Kasumi-1 (cell line): ENCODE results near the gene SYT8.
"Not testable (repeated sequence)": the region's sequence is repeated elsewhere in the genome, so short reads cannot be mapped to it uniquely, and the experiment has no call there.

ENCODE experiments used
- DNase-seq, 2 experiments: peaks; one replicate each; lab custom pipeline; 2025; lab: John Stamatoyannopoulos, UW

The SYT8 gene

DNA sequence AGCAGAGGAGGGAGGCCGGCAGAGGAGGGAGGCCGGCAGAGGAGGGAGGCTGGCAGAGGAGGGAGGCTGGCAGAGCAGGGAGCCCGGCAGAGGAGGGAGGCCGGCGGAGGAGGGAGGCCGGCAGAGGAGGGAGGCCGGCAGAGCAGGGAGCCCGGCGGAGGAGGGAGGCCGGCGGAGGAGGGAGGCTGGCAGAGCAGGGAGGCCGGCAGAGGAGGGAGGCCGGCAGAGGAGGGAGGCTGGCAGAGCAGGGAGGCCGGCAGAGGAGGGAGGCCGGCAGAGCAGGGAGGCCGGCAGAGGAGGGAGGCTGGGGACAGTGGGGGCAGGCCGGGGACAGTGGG, 39.0 kb downstream of the SYT8 start:
- DNase-seq = not testable (repeated sequence)

- not testable (repeated sequence) for DNase-seq
Measured at GRCh38 chr11:1874441-1875092, 39.8 kb downstream of the SYT8 start.

DNA sequence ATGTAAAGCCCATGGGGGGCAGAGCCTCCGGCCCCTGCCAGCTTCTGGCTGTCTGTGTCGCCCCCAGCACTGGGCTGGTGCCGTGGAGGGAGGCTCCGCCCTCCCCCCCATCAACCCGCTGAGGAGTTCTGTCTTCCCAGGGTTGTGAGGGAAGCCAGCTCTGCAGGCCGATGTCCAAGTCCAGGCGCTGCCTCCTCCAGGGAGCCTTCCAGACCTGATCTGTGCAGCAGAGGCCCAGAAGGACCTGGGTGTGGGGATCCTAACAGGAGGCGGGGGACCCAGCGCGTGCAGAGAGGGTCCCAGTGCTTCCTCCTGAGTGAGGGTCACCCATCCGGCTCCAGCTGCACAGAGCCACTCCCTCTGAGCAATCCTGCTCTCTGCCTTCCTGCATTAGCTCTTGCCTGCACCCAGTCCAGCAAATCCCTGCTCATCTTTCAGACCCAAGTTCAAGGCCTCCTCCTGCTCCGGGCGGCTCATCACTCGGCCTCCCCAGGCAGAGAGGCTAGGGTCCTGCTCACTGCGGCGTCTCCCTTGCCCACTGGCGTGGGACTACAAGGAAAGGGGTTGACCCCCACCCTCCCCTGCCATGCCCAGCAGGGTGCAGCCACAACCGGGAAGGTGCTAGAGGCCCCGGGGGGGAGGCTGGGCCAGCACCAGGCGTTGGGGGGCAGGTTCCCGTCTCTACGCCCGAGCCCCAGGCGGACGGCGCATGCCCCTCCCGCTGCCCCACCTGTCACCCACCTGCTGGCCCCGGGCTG, 40.5 kb downstream of the SYT8 start:
- no peak for DNase-seq

GRCh38 chr11:1875851-1876301, 41.1 kb downstream of the SYT8 start:
- not testable (repeated sequence) for DNase-seq

GRCh38 chr11:1876361-1877063, 41.7 kb downstream of the SYT8 start:
- peak; percentile 34 to 39 for DNase-seq

DNA sequence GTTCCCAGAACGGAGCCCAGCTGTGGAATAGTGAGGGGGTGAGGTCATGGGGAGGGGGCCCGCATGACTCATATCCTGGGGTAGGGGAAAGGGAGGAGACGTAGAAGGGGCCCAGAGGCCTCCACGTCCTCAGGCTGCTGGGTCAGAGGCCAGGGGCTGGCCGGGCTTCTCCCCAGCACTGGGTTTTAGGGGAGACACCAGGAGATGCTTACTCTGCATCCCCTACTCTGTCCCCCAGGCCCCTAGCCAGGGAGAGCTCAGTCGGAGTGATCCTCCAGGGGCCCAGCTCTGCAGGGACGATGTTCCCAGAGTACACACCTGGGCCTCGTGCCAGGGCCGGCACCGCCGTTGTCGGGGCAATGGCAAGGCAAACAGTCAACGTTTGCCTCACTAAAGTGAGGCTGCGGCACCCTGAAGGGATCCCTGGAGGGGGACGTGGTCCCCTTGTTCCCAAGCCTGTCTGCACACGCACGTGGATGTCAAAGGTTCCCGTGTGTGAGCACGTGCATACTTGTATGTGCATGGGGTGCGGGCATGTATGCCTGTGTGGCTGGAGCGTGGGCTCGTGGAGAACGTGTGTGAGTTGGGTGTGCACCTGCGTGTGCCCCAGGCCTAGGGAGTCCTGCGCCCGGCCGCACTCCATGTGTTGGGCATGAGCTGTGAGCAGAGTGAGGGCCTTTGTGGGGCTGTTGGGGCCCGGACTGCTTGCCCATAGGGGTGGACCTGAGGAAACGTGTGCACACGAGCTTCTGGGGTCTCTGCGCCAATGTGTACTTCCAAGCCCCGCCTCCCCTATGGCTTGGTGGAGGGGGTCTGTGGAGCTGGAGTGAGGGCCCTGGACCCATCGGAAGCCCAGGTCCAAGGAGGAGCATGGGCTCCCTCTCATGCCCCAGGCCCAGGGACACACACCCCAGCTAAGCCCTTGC, 42.7 kb downstream of the SYT8 start:
- DNase-seq = no peak

DNA sequence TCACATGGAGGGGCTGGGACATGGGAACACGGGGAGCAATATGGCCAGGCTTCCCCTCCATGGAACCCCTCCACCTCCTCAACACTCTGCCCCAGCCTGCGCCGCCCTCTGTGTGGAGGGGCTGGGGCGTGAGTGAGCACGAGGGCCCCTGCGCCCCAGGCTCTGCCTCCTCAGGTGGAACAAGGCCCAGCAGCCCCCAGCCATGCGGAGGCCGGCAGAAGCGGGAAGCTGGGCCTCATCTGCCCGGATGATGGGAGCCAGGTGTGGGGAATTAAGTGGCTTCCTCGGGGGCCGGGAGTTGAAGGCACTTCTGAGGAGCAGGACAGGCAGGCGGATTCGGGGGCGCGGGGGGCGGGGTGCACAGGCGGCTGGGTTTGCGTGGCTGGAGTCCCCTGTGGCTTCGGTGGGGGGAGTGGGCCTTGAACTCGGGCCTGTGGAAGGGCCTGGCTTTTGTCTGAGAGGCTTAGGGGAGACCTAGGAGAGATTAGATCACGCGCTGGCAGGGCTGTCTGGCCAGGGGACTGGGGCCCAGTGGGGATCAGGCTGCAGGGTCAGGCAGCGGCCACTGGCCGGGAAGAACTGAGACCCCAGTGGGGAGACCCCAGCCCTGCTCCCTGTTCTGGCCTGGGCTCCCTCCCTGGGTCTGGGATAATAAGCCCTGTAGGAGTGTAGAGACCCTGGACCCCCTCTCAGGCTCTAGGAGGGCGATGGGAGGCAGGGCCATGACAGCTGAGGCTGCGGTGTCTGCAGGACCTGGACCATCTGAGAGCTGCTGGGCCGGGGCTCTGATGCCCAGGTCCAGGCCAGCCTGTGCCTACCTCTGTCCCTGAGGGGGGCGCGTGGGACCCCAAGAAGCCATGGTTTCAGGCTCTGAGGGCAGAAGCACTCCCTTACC, 43.6 kb downstream of the SYT8 start:
- no peak for DNase-seq

DNA sequence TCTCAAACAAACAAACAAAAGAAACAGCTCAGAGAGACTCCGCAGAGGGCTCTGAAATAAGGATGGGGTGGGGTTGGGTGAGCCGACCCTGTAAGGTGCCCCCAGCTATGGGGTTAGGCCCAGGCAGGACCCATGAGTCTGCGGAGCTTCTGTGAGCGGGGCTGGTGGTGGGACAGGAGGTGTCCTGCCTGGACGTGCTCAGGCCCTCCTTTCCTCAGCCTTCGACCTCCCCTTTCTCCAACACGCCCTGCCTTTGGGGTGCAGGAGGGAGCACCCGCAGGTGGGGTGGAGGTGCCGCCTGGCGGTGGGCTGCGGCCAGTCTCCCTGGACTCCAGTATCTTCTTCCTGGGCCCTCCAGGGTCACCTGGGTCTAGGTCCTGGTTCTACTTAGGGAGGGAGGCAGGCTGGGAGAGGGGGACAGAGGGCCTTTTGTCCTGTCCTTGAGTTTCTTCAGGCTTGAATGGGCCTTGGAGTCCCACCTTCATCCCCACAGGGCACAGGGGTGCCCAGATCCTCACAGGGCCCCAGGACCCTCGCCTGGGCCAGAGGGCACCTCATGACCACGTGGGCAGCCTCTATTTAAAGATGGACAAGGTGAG, 44.7 kb downstream of the SYT8 start:
- DNase-seq = no peak

- DNase-seq = no peak
Measured at GRCh38 chr11:1879941-1880720, 45.3 kb downstream of the SYT8 start.

- no peak for DNase-seq
Measured at GRCh38 chr11:1880746-1881441, 46.1 kb downstream of the SYT8 start.

DNA sequence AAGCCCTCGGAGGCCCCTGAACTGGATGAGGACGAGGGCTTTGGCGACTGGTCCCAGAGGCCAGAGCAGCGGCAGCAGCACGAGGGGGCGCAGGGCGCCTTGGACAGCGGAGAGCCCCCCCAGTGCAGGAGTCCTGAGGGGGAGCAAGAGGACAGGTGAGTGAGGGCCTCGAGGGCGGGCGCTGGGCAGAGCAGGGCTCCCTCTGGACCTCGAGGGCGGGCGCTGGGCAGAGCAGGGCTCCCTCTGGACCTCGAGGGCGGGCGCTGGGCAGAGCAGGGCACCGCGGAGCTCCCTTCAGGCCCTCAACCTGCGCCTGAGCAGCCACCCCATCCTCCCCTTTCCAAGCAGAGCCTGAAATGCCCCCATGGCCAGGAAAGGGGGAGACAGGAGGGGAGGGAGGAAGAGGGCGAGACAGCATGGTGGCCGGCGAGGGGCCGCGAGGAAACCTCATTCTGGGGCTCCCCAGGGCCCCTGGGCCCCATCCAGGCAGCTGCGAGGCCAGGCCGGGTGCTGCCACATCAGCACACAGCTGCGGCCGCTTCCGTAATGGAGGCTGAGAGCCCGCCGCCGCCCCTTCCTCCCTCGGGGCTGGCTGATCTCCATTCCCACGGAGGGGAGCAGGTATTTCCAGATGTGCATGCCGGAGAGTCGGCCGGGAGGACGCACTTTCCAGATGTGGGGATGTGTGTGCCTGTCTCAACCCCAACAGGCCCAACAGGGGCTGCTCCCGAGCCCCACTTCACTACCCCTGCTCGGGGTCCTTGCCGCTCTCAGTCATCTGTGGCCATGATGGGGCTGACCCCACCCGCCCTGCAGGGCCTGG, 46.9 kb downstream of the SYT8 start:
- peak in 1 of 2 experiments; percentile 17 for DNase-seq

- peak; percentile 68 to 70 for DNase-seq
Measured at GRCh38 chr11:1882265-1883238, 47.8 kb downstream of the SYT8 start.

GRCh38 chr11:1883346-1884302, 48.8 kb downstream of the SYT8 start:
- no peak for DNase-seq

DNA sequence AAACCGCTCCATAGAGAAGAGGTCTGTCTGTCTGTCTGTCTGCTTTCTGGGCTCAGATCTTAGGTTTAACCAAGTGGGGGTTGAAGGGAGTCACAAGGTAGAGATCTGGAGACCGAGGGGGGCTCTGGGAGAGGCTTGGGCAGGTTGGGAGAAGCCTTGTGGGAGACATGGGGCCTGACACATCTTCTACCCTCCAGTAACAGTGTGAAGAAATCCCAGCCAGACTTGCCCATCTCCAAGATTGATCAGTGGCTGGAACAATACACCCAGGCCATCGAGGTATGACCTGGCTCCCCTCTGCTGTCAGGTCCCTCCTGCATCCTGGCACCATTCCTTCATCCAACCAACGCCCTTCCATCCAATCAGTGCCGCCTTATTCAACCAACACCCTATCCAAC, 49.5 kb downstream of the SYT8 start:
- no peak for DNase-seq

GRCh38 chr11:1886551-1886950, 51.8 kb downstream of the SYT8 start:
- not testable (repeated sequence) for DNase-seq
